HEK293 (cell line): Measurements from ENCODE around the gene VCPKMT.

Experiments used
- CTCF ChIA-PET: fragments of 350-600 bp; formaldehyde crosslinking; extraction: SDS; loops from one replicate; lab custom pipeline; 2021; ENCODE audit warnings: antibody characterized with exemption; lab: Yijun Ruan, JAX
- POLR2A ChIA-PET: fragments of 300-600 bp; formaldehyde crosslinking; extraction: SDS; loops from one replicate; lab custom pipeline; 2020; ENCODE audit warnings: antibody characterized with exemption, inconsistent platforms; lab: Yijun Ruan, JAX
- H3K27ac ChIP-seq: fragments of 200-500 bp; sonication (Bioruptor generic); 2 replicates; pipeline ENCODE4 v1.5.1; 2014; ENCODE audit warnings: low read depth, low read length, control low read depth, inconsistent platforms; ENCODE audit errors: extremely low read depth
- H3K36me3 ChIP-seq, 2 experiments: fragments of 200-500 bp in 1 of 2; sonication (Bioruptor generic) in 1 of 2; 1 replicate in 1 of 2; 2 replicates in 1 of 2; pipeline ENCODE4 v1.5.1; 2014 to 2017; ENCODE audit warnings: inconsistent platforms in 2 of 2, low read length in 2 of 2; ENCODE audit not compliant: control insufficient read depth in 2 of 2, insufficient read depth in 1 of 2
- H3K4me1 ChIP-seq: fragments of 200-500 bp; sonication (Bioruptor generic); 2 replicates; pipeline ENCODE4 v1.5.1; 2014; ENCODE audit warnings: mild to moderate bottlenecking, low read length, inconsistent platforms; ENCODE audit not compliant: control insufficient read depth, insufficient read depth
- H3K4me3 ChIP-seq: 2 replicates; pipeline ENCODE4 v1.5.1; 2011; ENCODE audit warnings: low read depth, mild to moderate bottlenecking, control low read depth, low read length, moderate library complexity
- H3K9me3 ChIP-seq: fragments of 200-500 bp; sonication (Bioruptor generic); 2 replicates; pipeline ENCODE4 v1.5.1; 2014; ENCODE audit warnings: low read depth, low read length, inconsistent platforms; ENCODE audit not compliant: control insufficient read depth, insufficient read depth
- BCL11B ChIP-seq: fragments of 450-650 bp; formaldehyde crosslinking; IDR thresholded peaks from 2 replicates; pipeline ENCODE4 v1.5.1; 2016; ENCODE audit warnings: low read depth, missing biosample characterization, missing genetic modification characterization
- GLI2 ChIP-seq: fragments of 450-650 bp; formaldehyde crosslinking; IDR thresholded peaks from 2 replicates; pipeline ENCODE4; 2017; ENCODE audit warnings: missing biosample characterization, missing genetic modification characterization, low read depth, borderline replicate concordance
- GLIS2 ChIP-seq: fragments of 450-650 bp; formaldehyde crosslinking; IDR thresholded peaks from 2 replicates; pipeline ENCODE4 v1.5.1; 2016; ENCODE audit warnings: missing biosample characterization, missing genetic modification characterization
- IKZF3 ChIP-seq: fragments of 450-650 bp; IDR thresholded peaks from 2 replicates; pipeline ENCODE4 v1.5.0; 2018; ENCODE audit warnings: missing biosample characterization, mild to moderate bottlenecking, missing genetic modification characterization, moderate library complexity
- KLF17 ChIP-seq: fragments of 450-650 bp; formaldehyde crosslinking; IDR thresholded peaks from 2 replicates; pipeline ENCODE4 v1.5.1; 2016; ENCODE audit warnings: missing biosample characterization, missing genetic modification characterization
- KLF7 ChIP-seq: fragments of 450-650 bp; formaldehyde crosslinking; IDR thresholded peaks from 2 replicates; pipeline ENCODE4 v1.5.1; 2016; ENCODE audit warnings: missing biosample characterization, missing genetic modification characterization, borderline replicate concordance
- ZBTB1 ChIP-seq: fragments of 450-650 bp; formaldehyde crosslinking; IDR thresholded peaks from 2 replicates; pipeline ENCODE4 v1.5.1; 2016; ENCODE audit warnings: missing biosample characterization, missing genetic modification characterization
- ZNF121 ChIP-seq: fragments of 450-650 bp; formaldehyde crosslinking; IDR thresholded peaks from 2 replicates; pipeline ENCODE4 v1.5.1; 2016; ENCODE audit warnings: missing biosample characterization, missing genetic modification characterization
- ZNF175 ChIP-seq: fragments of 450-650 bp; formaldehyde crosslinking; IDR thresholded peaks from 2 replicates; pipeline ENCODE4 v1.5.1; 2016; ENCODE audit warnings: missing biosample characterization, missing genetic modification characterization
- ZNF214 ChIP-seq: fragments of 450-650 bp; formaldehyde crosslinking; IDR thresholded peaks from 2 replicates; pipeline ENCODE4 v1.5.1; 2017; ENCODE audit warnings: missing biosample characterization, mild to moderate bottlenecking, missing genetic modification characterization, borderline replicate concordance
- ZNF335 ChIP-seq: fragments of 450-650 bp; formaldehyde crosslinking; conservative IDR thresholded peaks from 2 replicates; pipeline ENCODE4 v1.5.1; 2016; ENCODE audit warnings: missing biosample characterization, missing genetic modification characterization
- ZNF394 ChIP-seq: fragments of 450-650 bp; formaldehyde crosslinking; IDR thresholded peaks from 2 replicates; pipeline ENCODE4 v1.5.1; 2016; ENCODE audit warnings: missing biosample characterization, missing genetic modification characterization, mild to moderate bottlenecking, moderate library complexity, borderline replicate concordance
- ZNF596 ChIP-seq: fragments of 450-650 bp; IDR thresholded peaks from 2 replicates; pipeline ENCODE4 v1.5.0; 2018; ENCODE audit warnings: missing biosample characterization, mild to moderate bottlenecking, missing genetic modification characterization, moderate library complexity
- ZNF776 ChIP-seq: fragments of 450-650 bp; formaldehyde crosslinking; IDR thresholded peaks from 2 replicates; pipeline ENCODE4 v1.5.0; 2017; ENCODE audit warnings: missing biosample characterization, missing genetic modification characterization, borderline replicate concordance
- TF ChIP-seq, protein P1 (sequence below): fragments of 450-650 bp; formaldehyde crosslinking; IDR thresholded peaks from 2 replicates; pipeline ENCODE4 v1.5.1; 2016; ENCODE audit warnings: missing biosample characterization, missing genetic modification characterization
- TF ChIP-seq, protein P2 (sequence below): fragments of 450-650 bp; formaldehyde crosslinking; IDR thresholded peaks from 2 replicates; pipeline ENCODE4 v1.5.1; 2016; ENCODE audit warnings: missing biosample characterization, missing genetic modification characterization

VCPKMT gene

DNA sequence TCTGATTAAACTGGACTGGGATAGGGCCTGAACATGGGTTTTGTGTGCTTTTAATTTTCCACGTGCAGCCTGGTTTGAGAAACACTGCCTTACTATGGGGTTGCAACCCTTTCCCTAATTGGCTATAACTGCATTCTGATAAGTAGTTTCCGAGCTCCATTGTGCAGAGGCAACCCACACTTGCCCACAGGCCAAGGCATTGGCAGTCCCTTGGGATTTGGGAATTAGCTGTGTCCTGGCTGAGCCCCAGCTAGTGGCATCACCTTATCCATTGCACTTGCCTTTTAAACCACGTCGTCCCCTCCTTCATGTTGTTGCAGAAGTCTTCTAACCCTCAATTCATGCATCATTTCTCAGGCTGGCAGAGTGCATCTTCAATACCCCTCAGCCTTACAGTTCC is 10.2 kb downstream of the VCPKMT start:
- H3K9me3 ChIP-seq: no peaks in the 10 kb centered on the region
- H3K4me3 ChIP-seq: no peak overlapping the region
- H3K36me3 ChIP-seq: peaks cover 34 to 55% of the 10 kb centered on the region in 2 experiments
- no peak for TF ChIP-seq KLF7 (tag by site-specific recombination)
- no peak for TF ChIP-seq GLIS2
- no peak for TF ChIP-seq ZNF776 (tag by site-specific recombination)
- CTCF ChIA-PET: interaction anchor here (0.5 kb wide), 1 partner anchor 38 kb away, joined by 3 read pairs; no protein-coding TSS in a partner anchor
- POLR2A ChIA-PET: no interaction called here
- H3K4me1 ChIP-seq: no peaks in the 10 kb centered on the region
- H3K27ac ChIP-seq: no peak overlapping the region

DNA sequence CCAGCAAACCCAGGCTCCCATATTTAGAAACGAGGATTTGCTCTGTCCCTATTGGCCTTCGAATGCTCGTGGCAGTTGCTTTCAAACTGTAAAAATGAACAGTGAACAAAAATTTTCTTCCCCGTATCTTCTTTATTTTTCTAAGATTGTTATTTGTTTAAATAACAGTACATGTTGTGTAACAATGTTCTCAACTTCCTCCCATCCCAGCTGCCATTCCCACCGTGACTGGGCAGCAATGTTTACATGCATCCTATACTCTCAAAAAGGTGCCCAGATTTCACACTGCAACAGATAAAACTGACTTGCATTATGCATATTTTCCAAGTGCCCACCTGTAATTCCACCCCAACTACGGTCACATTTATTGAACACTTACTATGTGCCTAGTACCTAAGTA is 12.8 kb downstream of the VCPKMT start:
- no peaks in the 10 kb centered on the region for H3K9me3 ChIP-seq
- POLR2A ChIA-PET: interaction anchor here (0.6 kb wide), 1 partner anchor 224 kb away, joined by 3 read pairs; no protein-coding TSS in a partner anchor
- H3K27ac ChIP-seq: no peak overlapping the region
- TF ChIP-seq, protein P1, sequence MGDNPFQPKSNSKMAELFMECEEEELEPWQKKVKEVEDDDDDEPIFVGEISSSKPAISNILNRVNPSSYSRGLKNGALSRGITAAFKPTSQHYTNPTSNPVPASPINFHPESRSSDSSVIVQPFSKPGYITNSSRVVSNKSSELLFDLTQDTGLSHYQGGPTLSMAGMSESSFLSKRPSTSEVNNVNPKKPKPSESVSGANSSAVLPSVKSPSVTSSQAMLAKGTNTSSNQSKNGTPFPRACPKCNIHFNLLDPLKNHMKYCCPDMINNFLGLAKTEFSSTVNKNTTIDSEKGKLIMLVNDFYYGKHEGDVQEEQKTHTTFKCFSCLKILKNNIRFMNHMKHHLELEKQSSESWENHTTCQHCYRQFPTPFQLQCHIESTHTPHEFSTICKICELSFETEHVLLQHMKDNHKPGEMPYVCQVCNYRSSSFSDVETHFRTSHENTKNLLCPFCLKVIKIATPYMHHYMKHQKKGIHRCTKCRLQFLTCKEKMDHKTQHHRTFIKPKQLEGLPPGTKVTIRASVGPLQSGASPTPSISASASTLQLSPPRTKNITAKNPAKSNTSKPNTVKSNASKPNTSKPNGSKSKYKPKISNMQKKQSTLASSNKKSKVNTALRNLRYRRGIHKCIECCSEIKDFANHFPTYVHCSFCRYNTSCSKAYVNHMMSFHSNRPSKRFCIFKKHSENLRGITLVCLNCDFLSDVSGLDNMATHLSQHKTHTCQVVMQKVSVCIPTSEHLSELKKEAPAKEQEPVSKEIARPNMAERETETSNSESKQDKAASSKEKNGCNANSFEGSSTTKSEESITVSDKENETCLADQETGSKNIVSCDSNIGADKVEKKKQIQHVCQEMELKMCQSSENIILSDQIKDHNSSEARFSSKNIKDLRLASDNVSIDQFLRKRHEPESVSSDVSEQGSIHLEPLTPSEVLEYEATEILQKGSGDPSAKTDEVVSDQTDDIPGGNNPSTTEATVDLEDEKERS (tag by site-specific recombination): no peak
- TF ChIP-seq ZNF776 (tag by site-specific recombination) (no peak), BCL11B (tag by site-specific recombination) (no peak), IKZF3 (tag by site-specific recombination) (no peak), ZNF394 (no peak)
- TF ChIP-seq, all 188 proteins: peak for 0
- H3K4me1 ChIP-seq: no peaks in the 10 kb centered on the region
- no peak overlapping the region for H3K4me3 ChIP-seq
- peaks cover 10 to 31% of the 10 kb centered on the region in 2 experiments for H3K36me3 ChIP-seq
- CTCF ChIA-PET: interaction anchor here (0.8 to 7.4 kb wide), 6 partner anchors 16 to 250 kb away, joined by 3 to 70 read pairs (median 4); no protein-coding TSS in a partner anchor

DNA sequence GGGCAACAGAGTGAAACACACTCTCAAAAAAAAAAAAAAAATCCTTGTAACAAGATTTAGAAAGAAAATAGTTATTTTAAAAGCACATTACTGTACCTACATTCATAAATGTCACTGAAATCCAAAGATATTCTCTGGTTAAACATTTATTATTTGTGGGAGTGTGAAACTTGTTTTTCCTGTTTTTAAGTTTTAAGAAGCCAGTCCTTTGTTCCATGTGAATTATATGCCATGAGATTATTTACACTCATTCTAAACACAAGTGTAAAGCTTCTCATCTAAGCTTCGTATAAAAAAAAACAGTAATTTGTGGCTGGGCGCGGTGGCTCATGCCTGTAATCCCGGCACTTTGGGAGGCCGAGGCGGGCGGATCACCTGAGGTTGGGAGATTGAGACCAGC is 15.0 kb downstream of the VCPKMT start:
- H3K4me1 ChIP-seq: no peaks in the 10 kb centered on the region
- TF ChIP-seq ZNF335 (tag by site-specific recombination) (no peak), ZBTB1 (no peak)
- H3K4me3 ChIP-seq: no peak overlapping the region
- no peaks in the 10 kb centered on the region for H3K9me3 ChIP-seq
- peaks cover 0 to 12% of the 10 kb centered on the region in 2 experiments; a peak in 1 of 3 replicates for H3K36me3 ChIP-seq
- ChIA-PET POLR2A (no interaction called here), CTCF (interaction anchor here (7.4 kb wide), 1 partner anchor 237 kb away, joined by 70 read pairs; no protein-coding TSS in a partner anchor)
- no peak overlapping the region for H3K27ac ChIP-seq

DNA sequence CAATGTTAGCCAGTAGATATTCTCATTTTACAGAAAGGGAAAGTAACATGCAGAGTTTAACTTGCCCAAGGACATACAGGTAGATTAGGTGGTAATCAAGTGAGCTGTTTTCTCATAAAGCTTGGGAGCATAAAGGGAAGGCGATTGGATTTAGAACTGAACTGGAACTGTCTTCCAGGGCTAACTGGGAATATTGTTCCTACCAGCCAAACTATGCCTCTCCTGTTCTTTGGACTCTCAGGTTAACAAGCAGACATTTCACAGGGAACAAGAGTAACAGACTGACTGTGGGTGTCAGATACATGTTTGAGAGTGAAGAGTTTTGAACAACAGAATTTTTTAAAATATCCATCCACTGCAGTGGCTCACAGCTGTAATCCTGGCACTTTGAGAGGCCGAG is 15.6 kb downstream of the VCPKMT start:
- H3K9me3 ChIP-seq: no peaks in the 10 kb centered on the region
- H3K4me1 ChIP-seq: no peaks in the 10 kb centered on the region
- CTCF ChIA-PET: interaction anchor here (7.4 kb wide), 1 partner anchor 237 kb away, joined by 70 read pairs; no protein-coding TSS in a partner anchor
- H3K27ac ChIP-seq: no peak overlapping the region
- POLR2A ChIA-PET: no interaction called here
- TF ChIP-seq ZNF596 (tag by site-specific recombination) (no peak), ZNF214 (no peak), ZNF121 (tag by site-specific recombination) (no peak), GLI2 (tag by site-specific recombination) (no peak), KLF17 (tag by site-specific recombination) (no peak), ZNF175 (tag by site-specific recombination) (no peak)
- TF ChIP-seq, protein P2, sequence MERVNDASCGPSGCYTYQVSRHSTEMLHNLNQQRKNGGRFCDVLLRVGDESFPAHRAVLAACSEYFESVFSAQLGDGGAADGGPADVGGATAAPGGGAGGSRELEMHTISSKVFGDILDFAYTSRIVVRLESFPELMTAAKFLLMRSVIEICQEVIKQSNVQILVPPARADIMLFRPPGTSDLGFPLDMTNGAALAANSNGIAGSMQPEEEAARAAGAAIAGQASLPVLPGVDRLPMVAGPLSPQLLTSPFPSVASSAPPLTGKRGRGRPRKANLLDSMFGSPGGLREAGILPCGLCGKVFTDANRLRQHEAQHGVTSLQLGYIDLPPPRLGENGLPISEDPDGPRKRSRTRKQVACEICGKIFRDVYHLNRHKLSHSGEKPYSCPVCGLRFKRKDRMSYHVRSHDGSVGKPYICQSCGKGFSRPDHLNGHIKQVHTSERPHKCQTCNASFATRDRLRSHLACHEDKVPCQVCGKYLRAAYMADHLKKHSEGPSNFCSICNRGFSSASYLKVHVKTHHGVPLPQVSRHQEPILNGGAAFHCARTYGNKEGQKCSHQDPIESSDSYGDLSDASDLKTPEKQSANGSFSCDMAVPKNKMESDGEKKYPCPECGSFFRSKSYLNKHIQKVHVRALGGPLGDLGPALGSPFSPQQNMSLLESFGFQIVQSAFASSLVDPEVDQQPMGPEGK (tag by site-specific recombination): no peak
- H3K36me3 ChIP-seq: peaks cover 0 to 10% of the 10 kb centered on the region in 2 experiments; a peak in 1 of 3 replicates
- H3K4me3 ChIP-seq: no peak overlapping the region
